ENCODE results near the gene WDR90. TPM values are rescaled to one million over a fixed set of nuclear protein-coding genes. Genes with fewer than 3 reads are reported as not detected.
A peak's percentile ranks its signal among the peaks of the same experiment; 100 is the strongest.

WDR90 gene
- polyA plus RNA-seq, 1 donor: 42.2 TPM

DNA sequence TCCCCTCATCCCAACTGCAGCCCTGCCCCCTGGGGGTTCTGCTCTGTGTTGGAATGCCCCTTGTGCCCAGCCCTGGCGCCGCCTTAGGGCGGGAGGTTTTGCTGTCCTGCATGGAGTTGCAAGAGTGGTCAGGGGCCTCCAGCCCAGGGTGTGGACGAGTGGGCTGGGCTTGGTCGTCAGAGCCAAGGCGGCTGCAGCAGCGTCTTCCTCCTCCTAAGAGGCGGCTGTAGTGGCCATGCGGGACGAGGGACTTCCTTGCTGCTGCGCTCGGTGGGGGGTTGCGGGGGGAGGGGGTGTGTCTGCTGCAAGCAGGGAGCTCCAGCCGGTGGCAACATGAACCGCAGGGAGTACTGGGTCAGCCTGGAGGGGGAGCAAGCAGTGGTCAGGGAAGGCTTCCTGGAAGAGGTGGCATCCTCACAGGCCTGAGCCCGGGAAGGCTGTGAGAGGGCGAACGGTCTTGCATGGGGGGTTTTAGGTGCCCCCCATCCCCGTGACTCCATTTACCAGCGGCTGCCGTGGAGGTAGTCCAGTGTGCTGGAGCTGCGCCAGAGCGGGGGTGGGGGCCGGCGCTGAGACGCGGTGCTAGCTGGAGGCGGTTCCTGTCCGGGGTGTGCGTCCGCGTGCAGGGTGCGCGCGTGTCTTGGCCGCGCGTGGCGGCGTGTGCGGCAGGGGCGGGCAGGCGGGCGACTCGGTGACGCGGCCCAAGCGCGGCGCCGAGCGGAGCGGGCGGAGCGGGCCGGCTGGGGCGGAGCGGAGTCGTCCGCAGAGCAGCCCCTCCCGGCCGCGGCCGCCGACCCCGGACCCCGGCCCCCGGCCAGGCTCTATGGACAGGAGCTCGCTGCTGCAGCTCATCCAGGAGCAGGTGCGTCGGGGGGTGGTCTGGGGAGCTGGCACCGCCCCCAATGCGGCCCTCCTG lies 26.1 kb downstream of the WDR90 start, which contains the start of gene RHBDL1:
Gene RHBDL1 (plus strand): TSS at position 704 of the 916 bp plus-strand sequence. CDS start 120 bp downstream, at position 824.
- DNase-seq: no peak

DNA sequence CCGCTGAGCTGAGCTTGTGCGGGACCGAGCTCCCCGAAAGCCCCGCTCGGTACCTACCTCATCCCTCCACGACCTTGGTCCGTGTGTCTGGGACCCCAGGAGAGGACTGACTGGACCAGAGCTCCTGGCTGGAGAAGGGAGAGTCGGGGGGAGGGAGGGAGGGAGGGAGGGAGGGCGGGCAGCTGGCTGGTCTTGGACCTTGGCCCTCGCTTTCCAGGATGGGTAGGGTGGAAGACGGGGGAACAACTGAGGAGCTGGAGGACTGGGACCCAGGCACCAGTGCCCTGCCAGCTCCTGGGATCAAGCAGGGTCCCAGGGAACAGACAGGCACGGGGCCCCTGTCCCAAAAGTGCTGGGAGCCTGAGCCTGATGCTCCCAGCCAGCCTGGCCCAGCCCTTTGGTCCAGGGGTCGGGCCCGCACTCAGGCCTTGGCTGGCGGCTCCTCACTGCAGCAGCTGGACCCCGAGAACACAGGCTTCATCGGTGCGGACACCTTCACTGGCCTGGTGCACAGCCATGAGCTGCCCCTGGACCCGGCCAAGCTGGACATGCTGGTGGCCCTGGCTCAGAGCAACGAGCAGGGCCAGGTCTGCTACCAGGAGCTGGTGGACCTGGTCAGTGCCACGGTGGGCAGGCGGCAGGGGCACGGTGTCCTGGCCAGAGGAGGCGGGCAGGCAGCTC lies 26.9 kb downstream of the WDR90 start:
- no peak for DNase-seq

DNA sequence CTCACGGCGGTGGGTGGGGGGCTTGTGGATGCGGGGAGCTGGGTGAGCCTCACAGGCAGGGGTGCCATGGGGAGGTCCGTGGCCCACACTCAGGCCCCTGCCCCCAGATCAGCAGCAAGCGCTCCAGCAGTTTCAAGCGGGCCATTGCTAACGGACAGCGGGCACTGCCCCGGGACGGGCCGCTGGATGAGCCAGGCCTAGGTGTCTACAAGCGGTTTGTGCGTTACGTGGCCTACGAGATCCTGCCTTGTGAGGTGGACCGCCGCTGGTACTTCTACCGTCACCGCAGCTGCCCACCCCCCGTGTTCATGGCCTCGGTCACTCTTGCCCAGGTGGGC lies 27.4 kb downstream of the WDR90 start:
- no peak for DNase-seq

DNA sequence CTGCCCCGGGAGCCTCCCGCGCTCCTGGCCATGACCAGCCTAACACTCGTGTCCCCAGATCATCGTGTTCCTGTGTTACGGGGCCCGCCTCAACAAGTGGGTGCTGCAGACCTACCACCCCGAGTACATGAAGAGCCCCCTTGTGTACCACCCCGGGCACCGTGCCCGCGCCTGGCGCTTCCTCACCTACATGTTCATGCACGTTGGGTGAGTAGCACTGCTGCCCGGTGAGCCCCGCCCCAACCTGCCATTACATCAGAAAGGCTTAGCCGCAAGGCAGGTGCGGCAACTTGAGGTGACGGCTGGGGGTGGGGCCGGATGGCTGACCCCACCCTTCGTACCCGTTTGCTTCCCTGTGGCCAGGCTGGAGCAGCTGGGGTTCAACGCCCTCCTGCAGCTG lies 27.7 kb downstream of the WDR90 start:
- no peak for DNase-seq

DNA sequence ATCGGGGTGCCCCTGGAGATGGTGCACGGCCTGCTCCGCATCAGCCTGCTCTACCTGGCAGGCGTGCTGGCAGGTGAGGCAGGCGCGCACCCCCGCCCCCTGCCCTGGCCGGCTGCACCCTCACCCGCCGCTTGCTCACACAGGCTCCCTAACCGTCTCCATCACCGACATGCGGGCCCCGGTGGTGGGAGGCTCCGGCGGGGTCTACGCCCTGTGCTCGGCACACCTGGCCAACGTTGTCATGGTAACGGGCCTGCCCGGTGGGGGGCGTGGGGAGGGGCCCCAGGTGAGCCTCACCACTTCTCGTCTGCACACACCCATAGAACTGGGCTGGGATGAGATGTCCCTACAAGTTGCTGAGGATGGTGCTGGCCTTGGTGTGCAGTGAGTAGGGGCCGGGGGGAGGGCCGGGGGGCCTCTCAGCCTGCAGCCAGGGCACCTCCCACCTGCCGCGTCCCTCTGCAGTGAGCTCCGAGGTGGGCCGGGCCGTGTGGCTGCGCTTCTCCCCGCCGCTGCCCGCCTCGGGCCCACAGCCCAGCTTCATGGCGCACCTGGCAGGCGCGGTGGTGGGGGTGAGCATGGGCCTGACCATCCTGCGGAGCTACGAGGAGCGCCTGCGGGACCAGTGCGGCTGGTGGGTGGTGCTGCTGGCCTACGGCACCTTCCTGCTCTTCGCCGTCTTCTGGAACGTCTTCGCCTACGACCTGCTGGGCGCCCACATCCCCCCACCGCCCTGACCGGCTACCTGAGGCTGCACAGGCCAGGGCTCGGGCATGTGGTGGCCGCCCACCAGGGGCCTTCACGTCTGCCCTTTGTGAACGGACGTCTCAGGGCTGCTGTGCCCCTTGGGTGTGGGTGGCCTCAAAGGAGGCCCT lies 28.4 kb downstream of the WDR90 start:
- DNase-seq: no peak

DNA sequence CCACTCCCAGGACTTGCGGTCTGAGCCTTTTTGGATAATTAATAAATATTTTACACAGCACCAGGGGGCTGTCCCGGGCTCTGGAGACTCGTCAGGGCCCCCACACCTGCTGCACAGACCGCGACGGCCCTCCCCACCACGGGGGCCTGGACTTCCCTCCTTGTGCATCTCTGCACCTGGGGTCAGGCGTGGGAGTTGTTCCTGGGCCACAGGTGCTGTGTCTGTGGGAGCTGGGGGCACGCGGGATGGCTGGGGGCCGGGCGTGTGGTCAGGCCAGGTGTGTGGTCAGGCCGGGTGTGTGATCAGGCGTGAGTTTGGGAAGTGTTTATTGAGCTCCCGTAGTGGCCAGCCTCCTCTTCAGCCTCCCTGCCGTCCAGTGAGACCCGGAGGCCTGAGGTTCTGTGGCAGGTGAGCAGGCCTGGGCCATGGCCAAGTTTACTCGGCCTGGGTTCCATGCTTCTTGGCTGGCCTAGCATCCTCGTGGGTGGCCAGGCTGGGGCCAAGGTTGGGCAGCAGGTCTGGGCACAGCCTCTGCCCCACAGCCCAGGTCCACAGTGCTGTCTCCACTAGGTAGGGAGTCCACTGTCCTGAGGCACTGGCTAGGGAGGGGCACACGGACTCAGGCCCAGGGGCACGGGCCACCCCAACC lies 29.2 kb downstream of the WDR90 start:
- no peak for DNase-seq

DNA sequence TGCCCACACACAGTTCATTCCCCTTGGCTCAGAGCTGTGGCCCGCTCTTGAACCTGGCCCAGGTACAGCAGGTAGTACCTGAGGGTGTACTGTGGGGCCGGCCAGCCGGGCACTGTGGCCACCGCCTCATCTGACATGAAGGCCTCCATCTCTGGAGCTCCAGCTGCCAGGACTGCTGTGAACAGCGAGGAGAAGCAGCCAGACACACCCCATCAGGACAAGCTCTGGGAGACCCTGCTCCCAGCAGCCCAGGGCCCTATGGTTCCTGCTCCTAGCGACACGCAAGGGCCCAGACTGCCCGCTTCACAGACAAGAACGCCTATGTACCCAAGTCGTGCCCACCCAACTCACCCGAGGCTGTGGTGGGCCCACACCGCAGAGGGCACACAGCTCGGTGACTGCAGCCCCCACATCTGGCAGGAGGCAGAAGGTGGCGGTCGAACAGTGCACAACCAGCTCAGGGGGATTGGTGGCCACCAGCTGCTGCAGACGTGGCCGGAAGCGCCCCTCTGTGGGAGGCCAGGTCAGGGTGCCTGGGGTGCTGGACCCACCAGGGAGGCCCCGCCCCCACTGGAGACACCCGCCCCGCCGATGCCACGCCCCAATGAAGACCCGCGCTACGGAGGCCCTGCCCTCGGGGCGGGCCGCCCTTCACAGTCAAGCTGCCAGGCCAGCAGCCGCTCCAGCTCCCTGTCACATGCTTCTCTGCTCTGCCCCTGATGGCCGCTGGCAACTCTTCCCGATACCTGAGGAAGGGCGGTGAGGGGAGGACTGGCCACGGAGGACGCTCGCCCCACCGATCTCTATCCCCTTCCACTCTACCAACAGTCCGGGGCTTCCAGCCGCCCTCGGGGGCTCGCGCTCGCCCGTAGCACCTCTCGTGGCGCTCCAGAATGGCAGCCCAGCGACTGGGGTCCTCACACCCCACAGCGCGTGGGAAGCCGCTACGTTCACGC lies 30.0 kb downstream of the WDR90 start:
- no peak for DNase-seq

DNA sequence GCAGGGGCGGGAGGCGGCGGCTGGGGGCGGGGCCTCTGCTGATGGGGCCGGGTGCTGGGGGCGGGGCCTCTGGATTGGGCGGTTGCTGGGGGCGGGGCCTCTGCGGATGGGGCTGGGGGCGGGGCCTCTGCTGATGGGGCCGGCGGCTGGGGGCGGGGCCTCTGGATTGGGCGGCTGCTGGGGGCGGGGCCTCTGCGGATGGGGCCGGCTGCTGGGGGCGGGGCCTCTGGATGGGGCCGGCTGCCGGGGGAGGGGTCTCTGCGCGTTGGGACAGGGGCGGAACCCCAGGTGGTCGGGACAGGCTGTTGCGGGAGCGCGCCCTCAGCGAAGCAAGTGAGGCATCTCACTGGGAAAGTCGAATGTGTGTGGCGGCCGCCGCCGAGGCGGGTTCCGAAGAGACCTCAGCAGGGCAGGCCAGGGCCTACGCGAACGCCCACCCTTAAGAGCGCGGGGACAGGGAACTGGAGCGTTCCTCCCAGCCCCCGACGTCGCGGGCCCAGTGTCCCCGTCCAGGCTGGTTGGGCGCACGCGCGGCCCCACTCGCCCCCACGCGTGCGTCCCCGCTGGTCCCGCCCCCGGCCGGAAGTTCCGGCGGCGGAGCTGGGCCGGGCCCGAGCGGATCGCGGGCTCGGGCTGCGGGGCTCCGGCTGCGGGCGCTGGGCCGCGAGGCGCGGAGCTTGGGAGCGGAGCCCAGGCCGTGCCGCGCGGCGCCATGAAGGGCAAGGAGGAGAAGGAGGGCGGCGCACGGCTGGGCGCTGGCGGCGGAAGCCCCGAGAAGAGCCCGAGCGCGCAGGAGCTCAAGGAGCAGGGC lies 30.9 kb downstream of the WDR90 start, which contains the start of gene STUB1:
Gene STUB1 (plus strand): TSS at position 597 of the 811 bp plus-strand sequence. CDS start 116 bp downstream, at position 713.
- DNase-seq: peak; percentile 71

DNA sequence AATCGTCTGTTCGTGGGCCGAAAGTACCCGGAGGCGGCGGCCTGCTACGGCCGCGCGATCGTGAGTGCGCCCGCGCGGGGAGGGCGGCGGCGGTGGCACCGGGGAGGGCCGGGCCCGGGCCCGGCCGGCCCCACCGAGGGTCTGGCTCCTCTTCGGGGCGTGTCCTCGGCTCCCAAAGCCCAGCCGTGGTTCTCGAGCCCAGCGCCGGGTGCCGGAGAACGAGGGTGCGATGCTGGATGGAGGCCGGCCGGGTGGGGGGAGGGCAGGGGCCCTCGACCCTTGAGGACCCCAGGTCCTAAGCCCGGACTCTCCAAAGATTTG lies 31.4 kb downstream of the WDR90 start:
- DNase-seq: no peak

DNA sequence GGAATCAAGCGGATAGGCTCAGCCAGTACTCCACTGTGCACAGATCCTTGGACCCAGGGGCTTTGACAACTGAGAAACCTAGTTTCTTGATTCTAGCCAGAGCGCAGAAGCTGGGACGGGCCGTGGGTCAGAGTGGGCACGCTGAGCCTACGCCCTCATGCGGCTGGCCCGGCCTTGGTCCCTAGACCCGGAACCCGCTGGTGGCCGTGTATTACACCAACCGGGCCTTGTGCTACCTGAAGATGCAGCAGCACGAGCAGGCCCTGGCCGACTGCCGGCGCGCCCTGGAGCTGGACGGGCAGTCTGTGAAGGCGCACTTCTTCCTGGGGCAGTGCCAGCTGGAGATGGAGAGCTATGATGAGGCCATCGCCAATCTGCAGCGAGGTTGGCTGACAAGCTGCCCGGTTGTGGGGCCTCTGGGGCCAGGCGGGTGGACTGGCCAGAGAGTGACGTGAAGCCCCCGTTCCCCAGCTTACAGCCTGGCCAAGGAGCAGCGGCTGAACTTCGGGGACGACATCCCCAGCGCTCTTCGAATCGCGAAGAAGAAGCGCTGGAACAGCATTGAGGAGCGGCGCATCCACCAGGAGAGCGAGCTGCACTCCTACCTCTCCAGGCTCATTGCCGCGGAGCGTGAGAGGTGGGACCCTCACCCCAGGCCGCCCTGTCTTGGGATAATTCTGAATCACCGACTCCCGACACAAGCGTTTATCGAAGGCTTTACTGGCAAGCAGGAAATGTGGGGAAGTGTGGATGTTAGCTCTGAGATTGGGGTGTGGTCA lies 32.0 kb downstream of the WDR90 start:
- DNase-seq: no peak

DNA sequence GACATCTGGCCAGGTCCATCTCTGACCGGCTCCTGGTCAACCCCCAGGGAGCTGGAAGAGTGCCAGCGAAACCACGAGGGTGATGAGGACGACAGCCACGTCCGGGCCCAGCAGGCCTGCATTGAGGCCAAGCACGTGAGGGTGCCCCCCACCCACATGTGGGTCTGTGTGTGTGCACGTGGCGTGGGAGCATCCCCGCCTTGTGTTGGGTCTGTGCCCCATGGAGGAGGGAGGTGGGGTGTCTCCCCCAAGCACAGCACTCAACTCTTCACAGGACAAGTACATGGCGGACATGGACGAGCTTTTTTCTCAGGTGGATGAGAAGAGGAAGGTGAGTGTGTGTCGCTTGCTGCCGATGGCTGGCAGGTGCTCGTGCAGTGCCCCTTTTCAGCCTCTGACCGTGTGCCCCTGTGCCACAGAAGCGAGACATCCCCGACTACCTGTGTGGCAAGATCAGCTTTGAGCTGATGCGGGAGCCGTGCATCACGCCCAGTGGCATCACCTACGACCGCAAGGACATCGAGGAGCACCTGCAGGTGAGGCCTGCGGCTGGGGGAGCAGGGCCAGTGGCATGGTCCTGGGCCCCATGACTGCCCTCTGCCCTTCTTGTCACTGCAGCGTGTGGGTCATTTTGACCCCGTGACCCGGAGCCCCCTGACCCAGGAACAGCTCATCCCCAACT lies 32.7 kb downstream of the WDR90 start:
- no peak for DNase-seq

DNA sequence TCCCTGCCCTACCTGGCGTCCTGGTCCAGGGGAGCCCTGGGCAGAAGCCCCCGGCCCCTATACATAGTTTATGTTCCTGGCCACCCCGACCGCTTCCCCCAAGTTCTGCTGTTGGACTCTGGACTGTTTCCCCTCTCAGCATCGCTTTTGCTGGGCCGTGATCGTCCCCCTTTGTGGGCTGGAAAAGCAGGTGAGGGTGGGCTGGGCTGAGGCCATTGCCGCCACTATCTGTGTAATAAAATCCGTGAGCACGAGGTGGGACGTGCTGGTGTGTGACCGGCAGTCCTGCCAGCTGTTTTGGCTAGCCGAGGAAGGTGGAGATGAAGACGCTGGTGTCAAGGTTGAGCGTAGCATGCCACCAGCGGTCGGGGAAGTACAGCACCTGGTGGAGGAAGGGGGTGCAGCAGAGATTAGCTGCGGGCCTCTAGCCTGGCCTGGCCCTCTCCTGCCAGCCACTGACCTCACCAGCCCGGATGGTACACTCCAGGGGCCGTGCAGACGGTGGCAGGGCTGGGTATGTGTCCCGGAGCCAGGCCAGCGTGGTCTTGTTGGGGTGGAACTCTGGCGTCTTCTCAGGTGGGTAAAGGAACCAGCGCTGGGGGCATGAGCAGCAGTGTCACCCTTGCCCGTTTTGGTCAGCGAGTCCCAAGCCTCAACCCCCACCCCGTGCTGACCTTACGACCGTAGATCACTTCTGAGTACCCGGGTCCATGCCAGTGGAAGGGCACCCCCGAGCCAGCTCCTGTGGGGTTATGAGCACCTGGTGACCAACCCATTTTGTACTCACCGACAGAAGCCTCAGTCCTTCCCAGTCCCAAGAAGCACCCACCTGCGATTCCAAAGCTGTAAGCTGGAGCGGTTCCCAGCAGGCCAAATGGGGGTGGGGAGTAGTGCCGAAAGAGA lies 33.6 kb downstream of the WDR90 start:
- DNase-seq: no peak

DNA sequence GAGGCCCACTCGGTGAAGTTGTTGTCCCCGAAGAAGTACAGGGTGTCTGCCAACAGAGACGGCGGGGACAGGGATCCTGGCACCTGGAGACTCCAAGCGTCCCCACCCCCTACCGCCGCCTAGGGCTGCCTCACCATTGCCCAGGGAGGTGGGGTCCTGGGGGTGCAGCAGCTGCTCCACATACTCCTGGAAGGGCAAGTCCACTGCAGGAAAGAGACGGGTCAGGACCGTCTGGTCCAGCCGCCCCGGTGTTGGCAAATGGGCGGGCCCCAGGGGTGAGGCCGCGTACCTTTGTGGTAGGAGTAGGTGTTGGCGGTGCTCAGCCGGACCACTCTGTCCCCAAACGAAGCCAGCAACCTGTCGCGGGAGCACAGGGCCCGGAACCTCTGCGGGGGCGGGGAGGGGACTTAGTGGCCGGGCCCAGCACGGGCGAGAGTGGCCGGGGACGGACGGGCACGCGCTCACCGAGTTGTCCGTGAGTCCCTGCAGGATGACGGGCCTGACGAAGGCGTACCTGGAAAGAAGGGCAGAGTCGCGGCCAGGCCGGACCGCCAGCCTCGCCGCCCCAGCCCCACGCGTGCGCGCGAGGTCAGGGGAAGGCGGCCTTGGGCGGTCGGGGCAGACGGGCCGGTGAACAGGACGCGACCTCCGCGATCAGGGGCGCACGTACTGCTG lies 34.4 kb downstream of the WDR90 start:
- DNase-seq: no peak

DNA sequence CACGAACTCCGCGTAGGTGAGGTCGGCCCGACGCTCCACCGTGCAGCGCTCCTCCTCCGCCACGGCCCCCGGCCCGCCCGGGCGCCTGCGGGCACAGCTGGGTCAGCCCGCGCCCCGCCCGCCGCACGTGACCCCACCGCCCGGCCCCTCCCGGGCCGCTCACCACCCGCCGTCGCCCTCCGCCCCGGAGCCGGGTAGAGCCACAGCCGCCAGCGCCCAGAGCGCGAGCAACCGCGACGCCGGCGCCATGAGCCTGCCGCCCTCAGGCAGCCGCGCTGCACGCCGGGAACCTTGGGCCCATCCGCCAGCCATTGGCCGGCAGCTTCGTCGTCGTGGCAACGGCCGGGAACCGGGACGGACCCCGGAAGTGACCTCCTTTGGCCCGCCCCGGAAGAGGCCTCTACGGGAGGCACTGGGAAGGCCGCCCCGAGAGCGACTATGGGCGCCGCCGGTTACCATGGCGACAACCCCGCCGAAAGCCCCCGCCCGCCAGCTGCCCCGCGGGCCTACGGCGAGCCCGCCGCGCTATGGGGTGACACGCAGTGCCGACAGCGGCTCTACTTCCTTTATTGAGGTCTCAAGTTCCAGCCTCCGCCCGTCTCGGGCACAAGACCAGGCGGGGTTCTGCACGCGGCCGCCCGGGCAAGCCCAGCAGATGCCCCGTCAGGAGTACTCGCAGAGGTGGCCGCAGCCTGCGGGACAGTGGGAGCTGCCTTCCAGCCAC lies 35.1 kb downstream of the WDR90 start, which contains the start of gene JMJD8:
Gene JMJD8 (minus strand): TSS at position 264 of the 724 bp plus-strand sequence. CDS start 15 bp downstream, at position 249.
- peak; percentile 93 for DNase-seq

DNA sequence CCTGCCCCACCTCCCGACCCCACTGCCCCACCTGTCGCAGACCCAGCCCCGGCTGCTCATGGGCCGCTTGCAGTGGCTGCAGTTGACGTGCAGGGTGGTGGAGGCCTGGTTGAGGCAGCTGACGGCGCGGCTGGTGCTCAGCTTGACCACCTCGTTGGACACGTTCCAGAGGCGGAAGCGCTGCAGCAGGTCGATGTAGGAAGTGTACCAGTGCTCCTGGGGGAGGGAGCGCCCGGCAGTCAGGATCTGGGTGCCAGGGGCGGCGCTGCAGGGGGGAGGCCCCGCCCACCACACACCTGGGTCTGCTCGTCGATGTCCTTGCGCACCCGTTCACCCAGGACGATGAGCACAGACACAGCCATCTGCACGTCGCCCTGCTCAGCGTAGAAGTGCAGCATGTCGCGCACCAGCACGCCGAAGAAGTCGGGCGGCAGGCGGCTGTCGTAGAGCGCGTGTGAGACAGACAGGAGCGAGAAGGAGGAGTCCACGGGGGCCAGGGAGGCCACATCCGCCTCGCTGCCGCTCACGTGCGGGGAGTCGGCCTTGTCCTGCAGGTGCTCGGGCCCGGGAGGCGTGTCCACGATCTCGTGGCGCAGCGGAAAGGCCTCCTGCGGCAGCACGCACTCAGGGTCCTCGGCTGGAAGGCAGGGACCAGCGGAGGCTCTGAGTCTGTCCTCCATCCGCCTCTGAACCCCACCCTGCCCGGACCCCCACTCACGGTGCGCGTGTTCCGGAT lies 36.0 kb downstream of the WDR90 start:
- no peak for DNase-seq
